WERI-Rb-1 (cell line): ENCODE measurements around the gene RERE.

Source experiments
- DNase-seq: peaks from one replicate; pipeline ENCODE4 v3.0.0-alpha.2; 2020
- H3K27ac ChIP-seq: fragments of 250-450 bp; sonication (Bioruptor Pico); 2 replicates; pipeline ENCODE4 v1.5.1; 2020; ENCODE audit warnings: mild to moderate bottlenecking, moderate library complexity
- H3K27me3 ChIP-seq: fragments of 250-450 bp; sonication (Bioruptor Pico); 2 replicates; pipeline ENCODE4 v1.5.1; 2021; ENCODE audit warnings: mild to moderate bottlenecking, low read depth, moderate library complexity; ENCODE audit not compliant: insufficient read depth, severe bottlenecking
- H3K36me3 ChIP-seq: fragments of 250-450 bp; sonication (Bioruptor Pico); 2 replicates; pipeline ENCODE4 v1.5.1; 2020; ENCODE audit warnings: mild to moderate bottlenecking, moderate library complexity
- H3K4me3 ChIP-seq: 2 replicates; pipeline ENCODE4 v1.5.1; 2011; ENCODE audit warnings: low read depth, mild to moderate bottlenecking, control low read depth, low read length
- H3K9me3 ChIP-seq: fragments of 250-450 bp; sonication (Bioruptor Pico); 2 replicates; pipeline ENCODE4 v1.5.1; 2021; ENCODE audit warnings: mild to moderate bottlenecking, moderate library complexity; ENCODE audit not compliant: severe bottlenecking
- TF ChIP-seq, protein P1 (sequence below): IDR thresholded peaks from 2 replicates; pipeline ENCODE4 v1.5.1; 2011; ENCODE audit warnings: low read depth, mild to moderate bottlenecking, control low read depth, inconsistent platforms, low read length

The RERE gene

GRCh38 chr1:8362701-8363101, 454.7 kb downstream of the RERE start:
- TF ChIP-seq, protein P1, sequence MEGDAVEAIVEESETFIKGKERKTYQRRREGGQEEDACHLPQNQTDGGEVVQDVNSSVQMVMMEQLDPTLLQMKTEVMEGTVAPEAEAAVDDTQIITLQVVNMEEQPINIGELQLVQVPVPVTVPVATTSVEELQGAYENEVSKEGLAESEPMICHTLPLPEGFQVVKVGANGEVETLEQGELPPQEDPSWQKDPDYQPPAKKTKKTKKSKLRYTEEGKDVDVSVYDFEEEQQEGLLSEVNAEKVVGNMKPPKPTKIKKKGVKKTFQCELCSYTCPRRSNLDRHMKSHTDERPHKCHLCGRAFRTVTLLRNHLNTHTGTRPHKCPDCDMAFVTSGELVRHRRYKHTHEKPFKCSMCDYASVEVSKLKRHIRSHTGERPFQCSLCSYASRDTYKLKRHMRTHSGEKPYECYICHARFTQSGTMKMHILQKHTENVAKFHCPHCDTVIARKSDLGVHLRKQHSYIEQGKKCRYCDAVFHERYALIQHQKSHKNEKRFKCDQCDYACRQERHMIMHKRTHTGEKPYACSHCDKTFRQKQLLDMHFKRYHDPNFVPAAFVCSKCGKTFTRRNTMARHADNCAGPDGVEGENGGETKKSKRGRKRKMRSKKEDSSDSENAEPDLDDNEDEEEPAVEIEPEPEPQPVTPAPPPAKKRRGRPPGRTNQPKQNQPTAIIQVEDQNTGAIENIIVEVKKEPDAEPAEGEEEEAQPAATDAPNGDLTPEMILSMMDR, result no peak
- H3K27me3 ChIP-seq, result no peaks in the 10 kb centered on the region
- H3K4me3 ChIP-seq, result no peak overlapping the region
- H3K27ac ChIP-seq, result peak overlapping the region; percentile 52
- peaks cover 83% of the 10 kb centered on the region for H3K36me3 ChIP-seq
- no peaks in the 10 kb centered on the region for H3K9me3 ChIP-seq
- DNase-seq, result no peak

- TF ChIP-seq, protein P1, result no peak
- Histone ChIP-seq H3K27me3 (no peaks in the 10 kb centered on the region), H3K27ac (no peak overlapping the region), H3K9me3 (no peaks in the 10 kb centered on the region), H3K4me3 (no peak overlapping the region), H3K36me3 (peaks cover 94% of the 10 kb centered on the region)
- DNase-seq, result no peak
Observed at GRCh38 chr1:8361198-8361849, 456.1 kb downstream of the RERE start.

DNA sequence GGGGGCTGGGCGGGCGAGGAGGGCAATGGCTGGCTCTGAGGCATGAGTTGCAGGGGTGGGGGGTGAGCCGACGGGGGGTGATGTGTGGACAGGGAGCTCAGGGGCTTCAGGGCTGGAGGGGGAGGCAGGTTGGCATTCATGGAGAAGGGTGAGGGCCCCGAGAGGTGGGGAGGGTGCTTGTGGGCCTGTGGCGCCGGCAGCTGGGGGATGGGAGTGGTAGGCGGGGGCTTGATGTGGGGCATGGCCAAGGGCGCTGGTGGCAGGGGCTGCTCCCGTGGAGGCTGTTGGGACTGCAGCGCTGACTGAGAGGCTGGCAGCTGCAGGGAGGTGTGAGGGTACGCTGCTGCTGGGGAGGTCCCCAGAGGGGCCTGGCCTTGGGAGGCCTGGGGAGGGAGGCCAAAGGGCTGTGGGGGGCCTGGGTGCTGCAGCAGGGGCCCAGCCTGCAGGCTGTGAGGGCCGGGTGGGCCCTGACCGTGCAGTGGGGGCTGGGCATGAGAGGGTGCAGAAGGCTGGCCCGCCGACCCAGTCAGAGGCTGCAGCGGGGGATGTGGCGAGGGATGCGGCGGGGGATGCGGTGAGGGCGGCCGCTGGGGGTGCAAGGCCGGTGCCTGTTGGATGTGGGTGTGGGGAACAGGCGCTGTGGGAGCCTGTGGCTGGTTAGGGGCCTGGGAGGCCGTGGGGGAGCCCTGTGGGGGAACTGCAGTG, 456.8 kb downstream of the RERE start:
- no peaks in the 10 kb centered on the region for H3K27me3 ChIP-seq
- no peaks in the 10 kb centered on the region for H3K9me3 ChIP-seq
- no peak for DNase-seq
- TF ChIP-seq, protein P1, result no peak
- H3K27ac ChIP-seq, result no peak overlapping the region
- H3K4me3 ChIP-seq, result no peak overlapping the region
- H3K36me3 ChIP-seq, result peaks cover 94% of the 10 kb centered on the region

DNA sequence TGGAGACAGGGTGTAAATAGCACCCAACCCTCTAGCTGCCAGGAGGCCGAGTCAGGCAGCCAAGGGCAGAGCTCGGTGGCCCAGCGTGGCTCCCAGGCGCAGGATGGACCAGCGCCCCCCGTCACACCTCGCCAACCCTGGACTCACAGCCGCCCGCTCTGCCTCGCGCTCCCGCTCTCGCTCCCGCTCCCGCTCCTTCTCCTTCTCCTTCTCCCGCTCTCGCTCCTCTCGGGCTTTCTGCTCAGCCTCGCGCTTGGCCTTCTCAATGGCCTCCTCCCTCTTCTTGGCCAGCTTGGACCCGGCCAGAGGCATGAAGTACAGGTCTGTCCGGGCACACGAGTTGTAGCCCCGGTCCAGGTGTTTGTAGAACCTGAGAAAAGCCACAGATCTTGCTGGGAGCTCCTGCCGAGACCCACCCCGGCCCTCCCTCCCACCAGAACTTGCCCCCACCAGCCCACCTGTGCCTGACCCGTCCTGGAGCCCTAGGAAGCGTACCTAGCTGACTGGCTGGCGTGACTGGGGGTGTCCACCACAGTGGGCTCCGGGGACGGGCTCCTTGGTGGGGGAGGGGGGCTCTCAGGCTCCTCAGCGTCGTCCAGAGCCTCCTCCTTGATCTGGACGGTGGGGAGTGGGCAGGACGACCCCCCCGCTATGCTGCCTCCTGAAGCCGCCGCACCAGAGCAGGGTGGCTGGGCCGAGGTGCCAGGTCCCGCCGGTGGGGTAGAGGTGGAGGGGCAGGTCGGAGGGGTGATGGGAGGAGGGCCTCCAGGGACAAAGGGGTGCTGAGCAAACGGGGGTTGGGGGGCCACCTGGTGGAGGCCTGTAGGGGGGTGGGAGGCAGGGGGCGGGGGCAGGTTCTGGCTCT, 457.6 kb downstream of the RERE start:
- no peak overlapping the region for H3K4me3 ChIP-seq
- TF ChIP-seq, protein P1, result no peak
- no peaks in the 10 kb centered on the region for H3K27me3 ChIP-seq
- H3K27ac ChIP-seq, result no peak overlapping the region
- H3K9me3 ChIP-seq, result no peaks in the 10 kb centered on the region
- DNase-seq, result no peak
- peaks cover 94% of the 10 kb centered on the region for H3K36me3 ChIP-seq

DNA sequence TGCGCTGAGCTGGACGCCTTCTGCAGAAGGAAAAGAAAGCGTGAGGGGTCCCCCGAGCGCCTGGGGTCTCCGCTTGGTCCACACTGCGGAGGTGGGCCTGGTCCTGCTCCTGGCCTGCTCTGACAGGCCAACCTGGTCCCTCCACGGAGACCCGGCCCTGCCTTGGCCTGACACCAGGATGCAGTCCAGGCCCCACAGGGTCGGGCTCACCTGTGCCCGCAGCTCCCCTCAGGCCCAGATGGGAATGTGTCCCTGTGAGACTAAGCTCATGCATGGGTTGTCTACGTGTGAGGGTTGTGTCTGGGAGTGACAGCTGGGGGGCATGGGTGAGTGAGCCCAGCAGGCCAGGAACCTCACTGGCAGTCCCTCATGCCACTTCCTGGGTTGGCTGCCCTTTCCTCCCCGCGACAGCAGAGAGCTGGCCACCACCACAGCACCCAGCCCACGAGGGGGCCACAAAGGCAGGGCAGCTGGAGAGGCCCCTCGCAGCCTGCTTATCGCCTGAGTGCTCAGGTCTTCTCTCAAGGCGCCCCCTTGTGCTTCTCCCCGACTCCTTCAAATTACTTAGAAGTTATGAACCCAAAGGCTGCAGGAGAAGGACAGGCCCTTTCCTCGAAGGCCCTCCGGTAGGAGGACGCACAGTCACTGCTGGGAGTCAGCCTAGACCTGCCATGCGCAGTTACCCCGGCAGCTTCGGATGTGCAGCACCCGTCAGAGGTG, 458.4 kb downstream of the RERE start:
- H3K9me3 ChIP-seq, result no peaks in the 10 kb centered on the region
- DNase-seq, result no peak
- H3K27ac ChIP-seq, result no peak overlapping the region
- H3K4me3 ChIP-seq, result no peak overlapping the region
- no peaks in the 10 kb centered on the region for H3K27me3 ChIP-seq
- H3K36me3 ChIP-seq, result peaks cover 96% of the 10 kb centered on the region
- TF ChIP-seq, protein P1, result no peak
